COLO668 (cell line): ENCODE results near the gene SLC5A6.
"Not testable (repeated sequence)": the region's sequence is repeated elsewhere in the genome, so short reads cannot be mapped to it uniquely, and the experiment has no call there.

Experiments used
- DNase-seq: peaks from one replicate; lab custom pipeline; 2025; ENCODE audit not compliant: unreplicated experiment; lab: John Stamatoyannopoulos, UW

The SLC5A6 gene

DNA sequence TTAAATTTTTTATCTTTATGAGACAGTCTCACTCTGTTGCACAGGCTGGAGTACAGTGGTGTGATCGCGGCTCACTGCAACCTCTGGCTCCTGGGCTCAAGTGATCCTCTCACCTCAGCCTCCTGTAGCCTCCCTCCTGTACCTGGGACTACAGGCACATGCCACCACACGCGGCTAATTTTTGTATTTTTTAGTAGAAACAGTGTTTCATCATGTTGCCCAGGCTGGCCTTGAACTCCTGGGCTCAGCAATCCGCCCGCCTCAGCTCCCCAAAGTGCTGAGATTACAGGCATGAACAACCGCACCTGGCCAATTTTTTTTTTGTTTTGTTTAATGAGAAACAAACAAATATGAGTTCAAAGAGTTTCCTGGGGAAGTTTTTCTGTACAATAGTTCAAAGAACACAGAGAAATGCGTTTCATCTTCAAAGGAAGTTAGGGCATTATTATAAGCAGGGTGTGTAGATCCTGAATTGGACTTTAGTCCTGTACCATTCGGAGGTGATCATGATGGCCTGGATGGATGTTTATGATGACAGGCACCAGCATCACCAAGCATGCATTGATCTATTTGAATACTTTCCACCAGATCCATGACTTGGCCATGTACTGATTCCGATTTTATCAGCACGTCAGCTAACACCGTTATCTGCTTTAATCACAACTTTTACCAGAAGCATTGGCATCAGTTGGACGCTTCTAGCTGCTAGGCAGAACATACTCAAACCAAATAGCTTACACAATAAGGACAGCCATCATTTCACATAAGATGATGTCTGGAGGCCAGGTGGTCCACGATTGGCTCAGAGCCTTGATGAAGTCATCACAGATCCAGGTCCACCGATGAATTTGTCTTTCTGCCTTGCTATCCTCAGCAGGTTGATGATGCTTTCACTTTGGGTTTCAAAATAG lies 34.4 kb downstream of the SLC5A6 start:
- no peak for DNase-seq

DNA sequence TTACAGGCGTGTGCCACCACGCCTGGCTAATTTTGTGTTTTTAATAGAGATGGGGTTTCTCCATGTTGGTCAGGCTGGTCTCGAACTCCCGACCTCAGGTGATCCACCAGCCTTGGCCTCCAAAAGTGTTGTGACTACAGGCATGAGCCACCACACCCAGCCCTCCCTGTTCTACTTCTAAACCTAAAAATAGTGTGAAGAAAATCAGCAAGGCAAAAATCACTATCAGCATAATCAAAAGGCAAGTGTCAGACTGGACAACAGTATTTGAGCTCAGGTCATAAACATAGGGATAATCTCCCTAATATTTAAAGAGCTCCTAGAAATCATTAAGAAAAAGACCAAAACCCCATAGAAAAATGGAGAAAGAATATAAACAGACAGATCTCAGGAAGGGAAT lies 36.3 kb downstream of the SLC5A6 start:
- not testable (repeated sequence) for DNase-seq

DNA sequence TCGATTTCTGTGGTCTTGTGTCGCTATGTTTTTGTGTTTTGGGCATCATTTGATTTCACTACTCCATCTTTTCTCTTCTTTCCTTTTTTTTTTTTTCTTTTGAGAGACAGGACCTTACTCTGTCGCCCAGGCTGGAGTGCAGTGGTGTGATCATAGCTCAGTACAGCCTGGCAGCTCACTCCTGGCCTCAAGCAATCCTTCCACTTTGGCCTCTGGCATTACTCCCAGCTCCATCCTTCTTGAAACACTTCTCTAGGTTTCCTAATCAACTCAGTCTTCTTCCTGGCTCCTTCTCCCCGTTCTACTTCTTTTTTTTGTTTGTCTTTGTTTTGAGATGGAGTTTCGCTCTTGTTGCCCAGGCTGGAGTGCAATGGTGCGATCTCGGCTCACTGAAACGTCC lies 36.7 kb downstream of the SLC5A6 start:
- no peak for DNase-seq

DNA sequence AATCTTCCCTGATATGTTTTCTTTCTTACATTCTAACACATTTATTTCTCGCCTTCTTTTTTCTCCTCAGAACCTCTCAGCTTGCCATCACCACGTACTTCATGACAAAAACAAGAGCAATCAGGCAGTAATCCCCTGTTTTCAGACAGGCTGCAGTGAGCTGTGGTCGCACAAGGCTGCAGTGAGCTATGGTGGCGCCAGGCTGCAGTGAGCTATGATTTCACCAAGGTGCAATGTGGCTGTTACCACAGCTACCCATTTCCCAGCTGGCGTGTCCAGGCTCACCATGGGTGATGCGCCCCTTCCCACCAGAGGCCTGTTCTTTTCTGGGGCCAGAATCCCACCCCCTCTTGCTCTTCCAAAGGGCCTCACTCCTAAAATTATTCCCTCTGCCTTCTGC lies 37.4 kb downstream of the SLC5A6 start:
- DNase-seq = no peak

DNA sequence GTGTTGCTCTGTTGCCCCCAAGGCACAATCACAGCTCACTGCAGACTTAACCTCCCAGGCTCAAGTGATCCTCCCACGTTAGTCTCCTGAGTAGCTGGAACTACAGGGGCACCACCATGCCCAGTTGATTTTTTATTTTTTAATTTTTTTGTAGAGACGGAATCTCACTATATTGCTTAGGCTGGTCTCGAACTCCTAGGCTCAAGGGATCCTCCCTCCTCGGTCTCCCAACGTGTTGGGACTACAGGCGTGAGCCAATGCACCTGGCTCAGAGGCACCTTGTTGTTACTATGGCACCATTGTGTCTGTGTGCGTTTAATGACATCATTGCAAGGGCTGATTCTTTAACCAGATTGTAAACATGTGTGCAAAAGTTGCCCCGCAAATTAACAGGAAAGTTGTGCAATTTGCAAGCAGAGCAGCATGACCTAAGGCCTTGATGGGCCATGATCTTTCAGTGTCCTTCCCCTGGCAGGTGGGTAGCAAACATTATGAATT lies 40.7 kb downstream of the SLC5A6 start:
- peak; percentile 14 for DNase-seq

DNA sequence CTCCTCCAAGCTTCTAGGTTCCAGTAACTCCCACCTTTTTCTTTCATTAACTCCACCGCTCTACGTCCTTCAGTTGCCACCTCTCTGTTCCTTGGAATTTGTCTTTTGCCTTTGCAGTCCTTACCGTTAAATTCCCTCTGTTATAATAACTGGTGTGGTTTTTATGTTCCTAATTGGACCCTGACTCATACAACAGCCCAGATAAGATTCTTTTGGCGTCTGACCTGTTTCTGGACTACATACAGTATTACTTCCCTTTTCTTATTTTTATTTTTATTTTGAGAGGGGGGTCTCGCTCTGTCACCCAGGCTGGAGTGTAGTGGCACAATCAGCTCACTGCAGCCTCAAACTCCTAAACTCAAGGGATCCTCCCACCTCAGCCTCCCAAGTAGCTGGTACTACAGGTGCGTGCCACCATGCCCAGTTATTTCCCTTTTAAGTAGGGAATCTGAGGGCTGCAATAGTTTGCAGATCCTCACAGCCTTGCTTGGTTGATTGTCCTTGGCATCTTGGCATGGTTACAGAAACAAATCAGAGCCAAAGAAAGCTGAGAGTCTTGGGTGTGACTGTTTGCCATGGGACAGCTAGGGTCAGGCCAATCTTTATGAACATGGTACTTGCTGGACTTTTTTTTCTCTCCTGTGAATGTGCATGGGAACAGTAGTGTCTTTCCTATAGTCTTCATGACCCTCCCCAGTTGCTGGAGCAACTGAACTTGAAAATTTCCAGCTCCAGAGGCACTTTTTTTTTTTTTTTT lies 41.3 kb downstream of the SLC5A6 start:
- no peak for DNase-seq

DNA sequence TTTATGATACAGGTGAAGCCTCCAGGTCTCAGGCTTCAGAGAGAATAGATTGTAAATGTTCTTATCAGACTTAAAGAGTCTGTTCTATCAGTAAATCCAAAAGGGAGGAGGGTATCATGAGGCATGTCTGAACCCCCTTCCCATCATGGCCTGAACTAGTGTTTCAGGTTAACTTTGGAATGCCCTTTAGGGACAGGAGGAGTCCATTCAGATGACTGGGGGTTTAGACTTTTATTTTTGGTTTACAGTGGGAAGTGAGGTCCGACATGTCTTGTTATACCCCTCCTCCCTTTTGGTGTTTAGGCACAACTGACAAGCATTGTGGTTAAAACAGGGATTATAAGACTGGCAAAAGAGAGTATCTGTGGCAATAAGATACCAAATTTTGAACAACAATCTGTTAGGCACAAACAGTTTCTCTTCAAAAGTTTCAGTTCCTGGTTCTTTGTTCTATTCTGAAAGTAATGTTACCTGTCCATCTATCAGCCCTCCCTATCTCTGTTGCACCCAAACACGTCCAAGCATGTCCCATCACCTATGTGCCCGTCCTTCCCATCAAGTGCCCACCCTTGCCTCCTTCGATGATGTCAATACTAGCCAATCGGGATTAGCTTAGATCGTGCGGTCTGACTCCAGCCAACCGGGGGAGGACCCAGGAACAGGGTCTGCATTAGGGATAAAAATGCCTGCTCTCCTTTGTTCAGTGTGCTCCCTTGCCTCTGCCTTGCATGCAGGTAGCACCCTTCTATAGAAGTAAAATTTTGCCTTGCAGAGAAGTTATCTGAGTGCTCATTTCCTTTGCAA lies 46.9 kb downstream of the SLC5A6 start:
- no peak for DNase-seq

DNA sequence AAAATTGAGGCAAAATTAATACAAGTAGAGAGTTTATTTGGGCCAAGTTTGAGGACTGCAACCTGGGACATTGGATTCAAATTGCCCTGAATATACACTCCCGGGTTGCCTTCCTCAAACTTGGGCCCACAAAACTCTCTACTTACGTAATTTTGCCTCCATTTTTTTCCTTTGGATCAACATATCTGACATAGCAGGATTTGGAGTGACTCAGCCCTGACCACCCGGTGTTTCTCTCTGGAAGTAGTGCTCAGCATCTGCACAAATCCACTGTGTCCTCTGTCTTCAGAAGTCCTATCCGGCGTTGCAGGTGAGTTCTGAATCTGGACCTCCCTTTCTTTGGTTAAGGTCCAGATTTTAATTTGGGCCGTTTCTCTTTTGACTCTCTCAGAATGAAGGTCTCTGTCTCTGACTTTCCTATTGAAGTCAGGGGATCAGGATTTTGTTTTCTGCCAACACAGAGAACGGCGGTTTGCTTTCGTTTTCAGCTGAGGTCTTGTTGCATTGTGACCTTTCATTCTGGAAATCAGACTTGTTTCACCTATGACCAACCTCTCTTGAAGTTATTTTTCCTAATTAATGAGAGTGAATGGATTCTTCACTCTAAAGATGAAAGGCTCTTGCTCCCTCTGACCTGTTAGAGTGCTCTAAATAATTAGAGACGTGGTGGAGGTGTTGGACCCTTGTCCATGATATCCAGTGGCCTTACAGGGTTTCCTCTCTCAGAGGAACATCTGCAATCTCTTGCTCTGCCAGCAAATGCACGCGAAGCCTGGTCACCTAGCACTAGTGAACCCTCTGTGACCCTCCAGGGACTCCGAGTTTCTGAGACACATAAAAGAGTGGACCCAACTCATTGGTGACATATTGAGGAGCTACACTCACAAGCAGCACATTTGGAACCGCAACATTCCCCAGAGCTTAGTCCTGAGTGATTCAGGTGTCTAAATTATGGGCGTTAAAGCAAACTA lies 49.6 kb downstream of the SLC5A6 start:
- DNase-seq = no peak

DNA sequence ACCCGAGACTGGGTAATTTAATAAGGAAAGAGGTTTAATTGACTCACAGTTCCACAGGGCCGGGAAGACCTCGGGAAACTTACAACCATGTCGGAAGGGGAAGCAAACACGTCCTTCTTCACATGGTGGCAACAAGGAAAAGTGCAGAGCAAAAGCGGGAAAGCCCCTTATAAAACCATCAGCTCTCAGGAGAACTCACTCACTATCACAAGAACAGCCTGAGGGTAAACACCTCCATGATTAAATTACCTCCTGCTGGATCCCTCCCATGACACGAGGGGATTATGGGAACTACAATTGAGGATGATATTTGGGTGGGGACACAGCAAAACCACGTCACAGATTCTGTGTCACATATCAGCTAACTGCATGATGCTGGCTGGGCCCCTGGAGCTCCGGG lies 51.9 kb downstream of the SLC5A6 start:
- no peak for DNase-seq

DNA sequence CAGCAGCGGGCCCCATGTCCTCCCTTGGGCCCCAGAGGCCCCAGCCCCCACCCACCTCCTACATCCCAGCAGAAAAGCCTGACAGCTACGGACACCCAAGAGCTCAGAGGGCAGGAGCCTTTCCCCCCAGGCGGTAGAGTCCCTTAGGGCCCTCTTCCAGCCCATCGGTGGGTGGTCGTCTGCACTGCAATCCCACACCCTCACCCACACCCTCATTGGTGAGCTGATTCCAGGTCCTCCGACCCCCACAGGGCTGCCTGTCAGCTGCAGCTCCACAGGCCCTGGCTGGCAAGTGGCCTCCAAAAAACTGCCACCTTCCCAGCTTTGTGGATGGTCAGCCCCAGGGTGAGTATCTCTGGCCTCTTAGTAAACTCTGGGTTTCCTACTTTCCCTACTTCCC lies 52.8 kb downstream of the SLC5A6 start:
- DNase-seq = no peak

DNA sequence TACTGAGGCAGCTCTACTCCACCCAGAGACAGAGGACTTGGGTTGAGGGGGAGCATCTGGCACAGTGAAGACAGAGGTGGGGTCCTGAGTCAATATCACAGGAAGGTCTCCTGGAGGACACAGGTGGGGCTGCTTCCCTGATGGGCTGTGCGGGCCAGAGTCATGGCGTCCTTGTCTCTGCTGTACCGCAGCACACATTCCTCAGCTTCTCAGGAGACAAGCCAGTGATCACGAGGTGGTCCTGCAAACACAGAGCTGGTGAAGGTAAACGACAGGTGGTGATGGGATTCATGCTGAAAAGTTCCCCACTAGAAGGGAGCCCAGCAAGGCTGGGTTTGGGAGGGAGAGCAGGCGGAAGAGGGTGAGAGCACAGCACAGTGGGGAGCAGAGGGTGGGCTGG lies 53.6 kb downstream of the SLC5A6 start:
- DNase-seq = no peak

DNA sequence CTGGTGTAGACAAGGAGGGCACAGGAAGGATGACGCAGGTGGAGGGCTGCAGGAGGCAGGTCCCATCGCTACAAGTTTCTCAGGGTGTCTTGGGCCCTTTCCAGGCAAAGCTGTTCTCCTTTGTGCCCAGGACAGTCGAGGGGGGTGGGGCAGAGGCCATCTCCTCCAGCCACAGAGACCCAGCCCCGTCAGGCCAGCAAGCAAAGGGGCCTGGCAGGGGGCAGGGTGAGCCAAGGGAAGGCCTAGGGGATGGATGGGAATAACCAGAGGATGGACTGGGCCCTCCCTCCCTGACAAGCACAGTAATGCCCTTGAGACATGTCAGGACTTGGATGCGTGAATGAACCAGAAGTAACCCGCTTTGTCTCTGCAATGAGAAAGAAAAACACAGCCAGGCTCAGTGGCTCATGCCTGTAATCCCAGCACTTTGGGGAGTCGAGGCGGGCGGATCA lies 57.0 kb downstream of the SLC5A6 start:
- DNase-seq = no peak

DNA sequence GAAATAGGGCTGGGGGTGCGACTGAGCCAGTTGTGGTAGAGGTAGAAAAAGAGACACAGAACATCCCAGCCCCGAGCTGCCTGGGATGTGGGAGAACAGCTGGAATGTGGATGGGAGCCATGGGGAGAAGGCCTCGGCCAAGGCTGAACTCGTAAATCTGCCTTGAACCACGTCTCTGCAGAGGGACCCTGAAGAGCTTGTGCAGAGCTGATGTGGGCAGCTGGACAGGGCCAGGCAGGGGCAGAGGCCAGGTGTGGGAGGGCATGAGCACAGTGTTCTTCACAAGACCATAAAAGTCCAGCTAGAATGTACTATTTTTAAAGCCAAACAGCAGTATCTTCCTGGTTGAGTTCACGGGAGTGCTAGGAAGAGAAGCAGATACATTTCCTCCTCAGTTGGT lies 57.6 kb downstream of the SLC5A6 start:
- no peak for DNase-seq

DNA sequence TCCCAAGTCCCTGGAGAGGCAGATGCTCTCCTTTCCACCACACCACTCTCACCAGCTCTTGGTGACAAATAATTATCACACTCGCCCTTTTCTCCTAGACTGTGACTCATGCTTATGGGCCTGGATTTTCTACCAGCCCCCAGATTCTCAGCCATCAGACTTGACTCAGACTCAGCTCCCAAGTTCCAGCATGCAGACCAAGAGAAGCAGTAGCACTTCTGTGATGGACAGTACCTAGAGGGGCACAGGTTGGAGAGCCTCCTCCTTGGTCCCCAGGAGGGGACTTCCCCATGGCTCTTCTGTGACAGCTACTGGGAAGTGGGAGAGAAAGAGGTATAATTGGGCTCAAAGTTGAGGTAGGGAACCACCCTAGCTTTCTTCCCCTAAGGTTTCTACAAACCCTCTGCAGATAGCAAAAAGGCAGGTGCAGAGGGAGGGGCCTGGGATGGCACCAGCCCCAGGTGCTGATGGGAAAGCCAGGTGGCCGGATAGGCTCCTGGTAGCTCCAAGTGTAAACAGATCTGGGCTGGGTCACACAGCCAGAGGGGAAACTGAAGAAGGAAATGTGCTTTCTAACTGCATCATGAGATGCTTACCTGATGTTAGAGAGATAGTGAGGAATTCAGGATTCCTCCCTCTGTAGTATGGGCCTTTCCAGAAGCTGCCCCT lies 59.1 kb downstream of the SLC5A6 start:
- peak; percentile 86 for DNase-seq

DNA sequence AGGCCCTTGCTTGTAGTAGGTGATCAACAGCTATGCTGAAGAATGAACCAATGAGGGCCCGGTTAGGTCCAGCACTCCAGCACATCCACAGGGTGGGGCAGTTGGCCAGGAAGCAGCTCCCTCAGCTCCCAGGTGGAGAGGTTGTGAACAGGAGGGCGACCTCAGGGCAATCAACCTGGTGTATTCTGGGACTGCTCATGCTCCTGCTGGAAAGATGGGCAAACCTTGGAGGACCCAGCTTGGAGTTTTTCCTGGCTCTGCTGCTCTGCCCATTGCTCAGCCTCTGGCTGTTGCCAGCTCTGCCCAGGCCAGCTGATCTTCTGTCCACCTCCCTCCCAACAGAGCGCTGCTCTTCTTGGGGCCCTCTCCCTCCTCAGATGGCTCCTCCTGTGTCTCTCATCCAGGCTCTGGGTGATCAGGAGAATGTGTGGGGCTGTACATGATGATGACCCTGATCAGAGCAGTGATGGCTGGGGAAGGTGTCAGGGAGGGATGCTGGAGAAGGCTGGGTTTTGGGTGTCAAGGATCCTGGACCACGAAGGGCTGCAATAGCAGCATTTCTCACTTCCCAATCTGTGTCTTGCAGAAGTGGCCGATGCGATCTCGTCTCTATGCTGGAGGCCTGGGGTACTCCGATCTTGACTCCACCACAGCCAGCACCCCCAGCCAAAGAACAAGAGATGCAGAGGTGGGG lies 59.8 kb downstream of the SLC5A6 start:
- peak; percentile 26 for DNase-seq

DNA sequence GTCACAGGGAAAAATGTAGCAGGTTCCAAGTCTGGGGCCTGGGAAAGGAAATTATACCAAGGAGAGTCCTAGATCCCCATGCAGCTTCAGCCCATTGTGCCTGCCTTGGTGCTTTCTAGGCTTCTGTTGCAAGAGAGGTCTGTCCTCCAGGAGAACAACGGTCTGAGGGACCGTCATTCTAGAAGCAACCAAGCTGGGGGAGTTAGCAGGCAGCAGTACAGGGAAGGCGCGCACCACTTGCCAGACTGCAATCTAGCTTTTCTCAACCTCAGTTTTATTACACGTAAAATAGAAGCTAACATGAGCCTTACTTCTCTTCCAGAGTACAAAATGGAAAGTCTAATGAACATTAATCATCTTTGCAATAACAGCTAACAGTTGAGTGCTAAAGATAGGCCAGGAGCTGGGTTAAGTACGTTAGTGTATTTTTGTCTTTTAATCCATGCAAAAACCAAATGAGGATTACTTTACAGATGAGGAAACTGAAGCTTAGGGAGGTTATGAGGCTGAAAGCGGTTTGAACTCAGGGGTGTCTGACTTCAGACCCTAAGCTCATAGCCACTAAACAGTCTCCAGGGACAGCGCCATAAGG lies 61.3 kb downstream of the SLC5A6 start:
- DNase-seq = no peak
